HG02763 (cell line): ENCODE measurements around the gene PER2.
A peak's percentile ranks its signal among the peaks of the same experiment; 100 is the strongest.

Source experiments
- ATAC-seq: cut with Tn5 transposase; IDR thresholded peaks from one replicate; pipeline ENCODE4 v1.9.1; 2021; ENCODE audit warnings: mild to moderate bottlenecking, moderate library complexity; ENCODE audit not compliant: unreplicated experiment

PER2 gene

GRCh38 chr2:238251986-238252385, 36.4 kb downstream of the PER2 start:
- no peak for ATAC-seq

GRCh38 chr2:238251331-238251730, 37.1 kb downstream of the PER2 start:
- ATAC-seq, result no peak

GRCh38 chr2:238250896-238251295, 37.5 kb downstream of the PER2 start:
- no peak for ATAC-seq

GRCh38 chr2:238247841-238248453, 40.5 kb downstream of the PER2 start:
- no peak for ATAC-seq

GRCh38 chr2:238247002-238247822, 41.2 kb downstream of the PER2 start:
- ATAC-seq, result no peak

- ATAC-seq, result no peak
Observed at GRCh38 chr2:238244151-238244550, 44.3 kb downstream of the PER2 start.

- ATAC-seq, result no peak
Observed at GRCh38 chr2:238243496-238244076, 44.8 kb downstream of the PER2 start.

- ATAC-seq, result no peak
Observed at GRCh38 chr2:238242731-238243495, 45.5 kb downstream of the PER2 start.

GRCh38 chr2:238241970-238242369, 46.4 kb downstream of the PER2 start:
- ATAC-seq, result no peak

GRCh38 chr2:238240757-238241711, 47.4 kb downstream of the PER2 start:
- no peak for ATAC-seq

- peak; percentile 88 for ATAC-seq
Observed at GRCh38 chr2:238239863-238240756, 48.3 kb downstream of the PER2 start, which contains the start of gene HES6. Gene HES6, minus strand, starts transcription at chr2:238240038. Its CDS starts 133 bp downstream, at chr2:238239905.

GRCh38 chr2:238239543-238239862, 48.9 kb downstream of the PER2 start:
- ATAC-seq, result no peak

GRCh38 chr2:238238766-238239542, 49.5 kb downstream of the PER2 start:
- ATAC-seq, result no peak

GRCh38 chr2:238238311-238238765, 50.1 kb downstream of the PER2 start:
- ATAC-seq, result no peak

- ATAC-seq, result no peak
Observed at GRCh38 chr2:238237431-238238135, 50.8 kb downstream of the PER2 start.

GRCh38 chr2:238236571-238236970, 51.8 kb downstream of the PER2 start:
- no peak for ATAC-seq

GRCh38 chr2:238235856-238236255, 52.6 kb downstream of the PER2 start:
- ATAC-seq, result no peak

GRCh38 chr2:238235331-238235732, 53.1 kb downstream of the PER2 start:
- no peak for ATAC-seq
